Liver (tissue), 9 donors: ENCODE results near the gene SIT1. TPM values are rescaled to one million over a fixed set of nuclear protein-coding genes. Genes with fewer than 3 reads are reported as not detected.

Experiments used
- DNase-seq: peaks from one replicate; pipeline ENCODE4 v3.0.0-alpha.2; 2017; ENCODE audit warnings: low spot score
- H3K27ac ChIP-seq, 2 donors: one replicate each; pipeline ENCODE4 v1.7.0; 2013; ENCODE audit warnings: inconsistent platforms in 2 of 2, low read length in 2 of 2, control low read depth in 1 of 2, low read depth in 1 of 2, mild to moderate bottlenecking in 1 of 2
- H3K27me3 ChIP-seq, 4 donors: one replicate each; pipeline versions ENCODE4 v1.6.1 to v1.7.0; 2013; ENCODE audit warnings: low read length in 3 of 4, inconsistent platforms in 1 of 4, mild to moderate bottlenecking in 1 of 4, moderate library complexity in 1 of 4; ENCODE audit not compliant: control insufficient read depth in 4 of 4, insufficient read depth in 4 of 4
- H3K36me3 ChIP-seq, 4 donors: one replicate each; pipeline versions ENCODE4 v1.6.1 to v1.7.0; 2013; ENCODE audit warnings: low read length in 3 of 4, mild to moderate bottlenecking in 3 of 4, low read depth in 1 of 4, moderate library complexity in 1 of 4; ENCODE audit not compliant: control insufficient read depth in 4 of 4, insufficient read depth in 3 of 4
- H3K4me1 ChIP-seq, 4 donors: one replicate each; pipeline versions ENCODE4 v1.6.1 to v1.7.0; 2013; ENCODE audit warnings: low read length in 3 of 4, mild to moderate bottlenecking in 3 of 4, moderate library complexity in 1 of 4; ENCODE audit not compliant: control insufficient read depth in 4 of 4, insufficient read depth in 4 of 4
- H3K4me3 ChIP-seq, 3 donors: one replicate each; pipeline versions ENCODE4 v1.6.1 to v1.7.0; 2013; ENCODE audit warnings: low read length in 3 of 3, control low read depth in 1 of 3, low read depth in 1 of 3, mild to moderate bottlenecking in 1 of 3
- H3K9ac ChIP-seq, 2 donors: one replicate each; pipeline ENCODE4 v1.7.0; 2013; ENCODE audit warnings: low read length in 2 of 2, mild to moderate bottlenecking in 2 of 2, moderate library complexity in 2 of 2, control low read depth in 1 of 2, low read depth in 1 of 2
- H3K9me3 ChIP-seq, 4 donors: one replicate each; pipeline versions ENCODE4 v1.6.1 to v1.7.0; 2013; ENCODE audit warnings: low read length in 3 of 4; ENCODE audit not compliant: control insufficient read depth in 4 of 4
- CTCF ChIP-seq: fragments of 150-350 bp; IDR thresholded peaks from 2 replicates; pipeline ENCODE4 v1.5.1; 2017; ENCODE audit warnings: improper control_type of control experiment, low read depth, low read length; ENCODE audit not compliant: missing input control
- EGR1 ChIP-seq, 2 donors: IDR thresholded peaks; 2 replicates each; pipeline ENCODE4 v1.6.1; 2016 to 2018; ENCODE audit warnings: antibody characterized with exemption in 2 of 2, low read depth in 2 of 2
- FOXA1 ChIP-seq: IDR thresholded peaks from 2 replicates; pipeline ENCODE4 v1.6.1; 2016; ENCODE audit warnings: antibody characterized with exemption
- FOXA2 ChIP-seq: IDR thresholded peaks from 2 replicates; pipeline ENCODE4 v1.6.1; 2016; ENCODE audit warnings: antibody characterized with exemption
- GABPA ChIP-seq, 2 donors: IDR thresholded peaks in 1 of 2; conservative IDR thresholded peaks in 1 of 2; 2 replicates each; pipeline ENCODE4 v1.6.1; 2016; ENCODE audit warnings: antibody characterized with exemption in 2 of 2, mild to moderate bottlenecking in 1 of 2, moderate library complexity in 1 of 2
- HNF4A ChIP-seq, 2 donors: conservative IDR thresholded peaks; 2 replicates each; pipeline ENCODE4 v1.6.1; 2016; ENCODE audit warnings: antibody characterized with exemption in 2 of 2, mild to moderate bottlenecking in 2 of 2
- HNF4G ChIP-seq: IDR thresholded peaks from 2 replicates; pipeline ENCODE4 v1.6.1; 2016; ENCODE audit warnings: antibody characterized with exemption
- JUND ChIP-seq, 2 donors: IDR thresholded peaks; 2 replicates each; pipeline ENCODE4 v1.6.1; 2016; ENCODE audit warnings: antibody characterized with exemption in 2 of 2
- MAX ChIP-seq: IDR thresholded peaks from 2 replicates; pipeline ENCODE4 v1.6.1; 2016; ENCODE audit warnings: antibody characterized with exemption
- RAD21 ChIP-seq, 2 donors: IDR thresholded peaks; 2 replicates each; pipeline ENCODE4 v1.6.1; 2016; ENCODE audit warnings: antibody characterized with exemption in 2 of 2, mild to moderate bottlenecking in 2 of 2
- RXRA ChIP-seq, 2 donors: IDR thresholded peaks; 2 replicates each; pipeline ENCODE4 v1.6.1; 2017 to 2018; ENCODE audit warnings: antibody characterized with exemption in 2 of 2, mild to moderate bottlenecking in 1 of 2
- SP1 ChIP-seq: IDR thresholded peaks from 2 replicates; pipeline ENCODE4 v1.6.1; 2018; ENCODE audit warnings: antibody characterized with exemption, mild to moderate bottlenecking
- TAF1 ChIP-seq: conservative IDR thresholded peaks from 2 replicates; pipeline ENCODE4 v1.6.1; 2016; ENCODE audit warnings: antibody characterized with exemption, mild to moderate bottlenecking
- YY1 ChIP-seq: IDR thresholded peaks from 2 replicates; pipeline ENCODE4 v1.6.1; 2016; ENCODE audit warnings: antibody characterized with exemption, mild to moderate bottlenecking
- ZBTB33 ChIP-seq: IDR thresholded peaks from 2 replicates; pipeline ENCODE4 v1.6.1; 2016; ENCODE audit warnings: antibody characterized with exemption
- WGBS: extraction: QIAGEN DNeasy Blood & Tissue Kit; methylation state at CpG from one replicate; pipeline ENCODE4 v1.1.7; 2013; 5-methylcytosine and 5-hydroxymethylcytosine counted together
- polyA plus RNA-seq, 2 donors: library from polyadenylated mRNA; stranded (reverse) in 1 of 2; unstranded in 1 of 2; fragments of 200-250 nt in 1 of 2; fragments of >200 nt in 1 of 2; fragmentation: Nextera tagmentation in 1 of 2; extraction: Ambion mirVana in 1 of 2; gene quantifications; one replicate each; pipeline versions ENCODE4 v1.2.1 to v1.2.3, GENCODE V29; 2013 to 2015
- total RNA-seq, 2 donors: library from RNA; depleted of rRNA; stranded (reverse); fragments of >200 nt; gene quantifications; one replicate each; pipeline ENCODE4 v1.2.3, GENCODE V29; 2014
- donor health status: healthy.
- donor health status: healthy.
- donor health status: healthy.
- donor health status: healthy.
- donor health status: healthy.

The SIT1 gene
- total and polyA plus RNA-seq, 4 donors = 0.17 to 1.1 (median 0.34) TPM

- TF ChIP-seq TAF1 = no peak
Measured at GRCh38 chr9:35606138-35606504, 44.6 kb downstream of the SIT1 start (continued).

- no peak for DNase-seq
- Histone ChIP-seq H3K9me3 (no peaks in the 10 kb centered on the region), H3K36me3 (peaks cover 3 to 19% (median 8%) of the 10 kb centered on the region in 4 donors), H3K9ac (peak overlapping the region in 1 of 2 donors; percentile 48), H3K4me1 (peaks cover 7 to 35% (median 23%) of the 10 kb centered on the region in 4 donors), H3K27me3 (no peaks in the 10 kb centered on the region), H3K27ac (no peak overlapping the region), H3K4me3 (peak overlapping the region; percentile 59 to 94 (median 63))
- WGBS = under 1% methylated on average over 76 of the region's 76 CpGs
- TF ChIP-seq SP1 (no peak), FOXA2 (no peak), RXRA (IDR thresholded peaks at IDR 0.05) (no peak)
Measured at GRCh38 chr9:35605351-35606137, 45.2 kb downstream of the SIT1 start.

- Histone ChIP-seq H3K27me3 (no peaks in the 10 kb centered on the region), H3K36me3 (peaks cover 3 to 15% (median 7%) of the 10 kb centered on the region in 4 donors), H3K4me1 (peaks cover 7 to 35% (median 23%) of the 10 kb centered on the region in 4 donors), H3K27ac (peak within 1 kb of the TSS; percentile 91 to 94), H3K9ac (peak within 1 kb of the TSS; percentile 72 to 83), H3K9me3 (no peaks in the 10 kb centered on the region), H3K4me3 (peak within 1 kb of the TSS; percentile 84 to 94 (median 88))
- TF ChIP-seq YY1 (no peak), GABPA (IDR thresholded peaks at IDR 0.05 in 1 of 2, conservative IDR thresholded peaks at IDR 0.05 in 1 of 2) (peak in 1 of 2 donors; percentile 22)
- DNase-seq = peak; percentile 80
- WGBS = under 1% methylated on average over 55 of the region's 55 CpGs
Measured at GRCh38 chr9:35604578-35605350, 46.0 kb downstream of the SIT1 start, which contains the start of gene TESK1. Gene TESK1 (plus strand): TSS chr9:35605262. CDS start chr9:35605620, 358 bp downstream.

GRCh38 chr9:35603986-35604577 is 46.6 kb downstream of the SIT1 start:
- DNase-seq = peak; percentile 98
- Histone ChIP-seq H3K9me3 (no peaks in the 10 kb centered on the region), H3K36me3 (peaks cover 3 to 8% (median 5%) of the 10 kb centered on the region in 4 donors), H3K9ac (peak overlapping the region; percentile 72 to 83), H3K27me3 (no peaks in the 10 kb centered on the region), H3K4me1 (peaks cover 7 to 38% (median 24%) of the 10 kb centered on the region in 4 donors), H3K27ac (peak overlapping the region; percentile 91 to 94), H3K4me3 (peak overlapping the region; percentile 84 to 94 (median 88))
- under 1% methylated on average over 41 of the region's 41 CpGs for WGBS
- TF ChIP-seq MAX = peak; percentile 92
- TF ChIP-seq HNF4G = peak; percentile 14
- TF ChIP-seq RAD21 (IDR thresholded peaks at IDR 0.05) = peak; percentile 79 to 85
- TF ChIP-seq HNF4A (conservative IDR thresholded peaks at IDR 0.05) = peak; percentile 48 to 60
- peak; percentile 84 for TF ChIP-seq YY1
- peak; percentile 74 for TF ChIP-seq CTCF
- TF ChIP-seq ZBTB33 = peak; percentile 63
- TF ChIP-seq GABPA (IDR thresholded peaks at IDR 0.05 in 1 of 2, conservative IDR thresholded peaks at IDR 0.05 in 1 of 2) = peak; percentile 62 to 92
- TF ChIP-seq FOXA2 = no peak
- no peak for TF ChIP-seq TAF1
- TF ChIP-seq EGR1 (IDR thresholded peaks at IDR 0.05; ENCODE audit: low read depth in 2 of 2) = peak; percentile 74 to 89
- peak; percentile 25 for TF ChIP-seq FOXA1
- peak; percentile 46 to 60 for TF ChIP-seq JUND (IDR thresholded peaks at IDR 0.05)
